Neural cell (in vitro differentiated cells): Measurements from ENCODE around the gene C3orf62. TPM values are rescaled to one million over a fixed set of nuclear protein-coding genes. Genes with fewer than 3 reads are reported as not detected.

Experiments
- H2AFZ ChIP-seq: fragments of 200-600, 300-800 bp; sonication (generic), shearing (Covaris generic); 2 replicates; pipeline ENCODE4 v1.6.0; 2014; ENCODE audit warnings: low read depth, mild to moderate bottlenecking, antibody characterized with exemption, low read length, moderate library complexity
- H3F3A ChIP-seq: fragments of 200-600 bp; shearing (Covaris generic); 2 replicates; pipeline ENCODE4 v1.6.1; 2016; ENCODE audit warnings: mild to moderate bottlenecking, moderate library complexity, mixed read lengths, antibody characterized with exemption, low read length; ENCODE audit not compliant: insufficient read depth, poor library complexity, severe bottlenecking
- H3K27ac ChIP-seq: fragments of 200-600, 300-800 bp; sonication (generic), shearing (Covaris generic); 2 replicates; pipeline ENCODE4 v1.5.1; 2014; ENCODE audit warnings: mild to moderate bottlenecking, low read length, moderate library complexity
- H3K27me3 ChIP-seq: fragments of 300-800, 200-600 bp; sonication (generic), shearing (Covaris generic); 2 replicates; pipeline ENCODE4 v1.6.0; 2014; ENCODE audit warnings: mild to moderate bottlenecking, low read depth, low read length, moderate library complexity; ENCODE audit not compliant: insufficient read depth
- H3K36me3 ChIP-seq: fragments of 300-800, 200-600 bp; sonication (generic), shearing (Covaris generic); 2 replicates; pipeline ENCODE4 v1.5.1; 2014; ENCODE audit warnings: mild to moderate bottlenecking, antibody characterized with exemption, low read length, moderate library complexity; ENCODE audit not compliant: insufficient read depth
- H3K4me2 ChIP-seq: fragments of 300-800, 200-600 bp; sonication (generic), shearing (Covaris generic); 2 replicates; pipeline ENCODE4 v1.6.0; 2014; ENCODE audit warnings: mild to moderate bottlenecking, low read length
- H3K4me3 ChIP-seq: fragments of 300-800, 200-600 bp; sonication (generic), shearing (Covaris generic); 2 replicates; pipeline ENCODE4 v1.5.1; 2014; ENCODE audit warnings: mild to moderate bottlenecking, low read length, moderate library complexity
- H3K79me2 ChIP-seq: fragments of 200-600 bp; shearing (Covaris generic); replicated peaks from 2 replicates; pipeline ENCODE4 v1.6.0; 2014; ENCODE audit warnings: mild to moderate bottlenecking, low read length, moderate library complexity; ENCODE audit not compliant: insufficient read depth
- H3K9ac ChIP-seq: fragments of 300-800, 200-600 bp; sonication (generic), shearing (Covaris generic); 2 replicates; pipeline ENCODE4 v1.6.1; 2016; ENCODE audit warnings: mild to moderate bottlenecking, low read length, mixed read lengths
- H3K9me2 ChIP-seq: fragments of 200-600 bp; shearing (Covaris generic); 2 replicates; pipeline ENCODE4 v1.6.1; 2016; ENCODE audit warnings: mild to moderate bottlenecking, low read length, mixed read lengths; ENCODE audit not compliant: insufficient read depth
- H3K9me3 ChIP-seq: fragments of 200-600, 300-800 bp; sonication (generic), shearing (Covaris generic); 2 replicates; pipeline ENCODE4 v1.6.1; 2016; ENCODE audit warnings: mild to moderate bottlenecking, mixed run types, low read length, moderate library complexity, mixed read lengths
- H4K20me1 ChIP-seq: fragments of 200-600 bp; shearing (Covaris generic); 2 replicates; pipeline ENCODE4 v1.6.1; 2016; ENCODE audit warnings: mild to moderate bottlenecking, mixed run types; ENCODE audit not compliant: insufficient read depth
- EP300 ChIP-seq: fragments of 450-650 bp; conservative IDR thresholded peaks from 2 replicates; pipeline ENCODE4 v1.6.1; 2014; ENCODE audit warnings: antibody characterized with exemption, mild to moderate bottlenecking, moderate library complexity; ENCODE audit not compliant: poor library complexity, severe bottlenecking
- EZH2 ChIP-seq: fragments of 200-600, 300-800 bp; shearing (Covaris generic), sonication (generic); IDR thresholded peaks from 2 replicates; pipeline ENCODE4 v1.6.1; 2014; ENCODE audit warnings: antibody characterized with exemption, low read length, borderline replicate concordance, mild to moderate bottlenecking; ENCODE audit not compliant: insufficient read depth, poor library complexity, severe bottlenecking
- MXI1 ChIP-seq: fragments of 450-650 bp; conservative IDR thresholded peaks from 2 replicates; pipeline ENCODE4 v1.6.1; 2014; ENCODE audit warnings: antibody characterized with exemption, mild to moderate bottlenecking; ENCODE audit not compliant: poor library complexity, severe bottlenecking
- POLR2AphosphoS5 ChIP-seq: IDR thresholded peaks from 2 replicates; pipeline ENCODE4 v1.6.1; 2012
- RAD21 ChIP-seq: fragments of 450-650 bp; conservative IDR thresholded peaks from 2 replicates; pipeline ENCODE4 v1.6.1; 2014; ENCODE audit warnings: antibody characterized with exemption, mild to moderate bottlenecking, moderate library complexity
- SMC3 ChIP-seq: fragments of 450-650 bp; conservative IDR thresholded peaks from 2 replicates; pipeline ENCODE4 v1.6.1; 2014; ENCODE audit warnings: antibody characterized with exemption, mild to moderate bottlenecking, moderate library complexity; ENCODE audit not compliant: poor library complexity
- TAF1 ChIP-seq: IDR thresholded peaks from 2 replicates; pipeline ENCODE4 v1.6.1; 2012; ENCODE audit warnings: low read depth
- polyA plus RNA-seq: library from polyadenylated mRNA; depleted of rRNA; stranded (reverse); fragments of >200 nt; gene quantifications from 2 replicates; pipeline ENCODE4 v1.2.3, GENCODE V29; 2014
- TF ChIP-seq, protein P1 (sequence below): IDR thresholded peaks from 2 replicates; pipeline ENCODE4 v1.6.1; 2012; ENCODE audit warnings: borderline replicate concordance
- TF ChIP-seq, protein P2 (sequence below): fragments of 450-650 bp; IDR thresholded peaks from 2 replicates; pipeline ENCODE4 v1.5.1; 2014; ENCODE audit warnings: antibody characterized with exemption, mild to moderate bottlenecking, moderate library complexity; ENCODE audit not compliant: poor library complexity, severe bottlenecking

Gene C3orf62
- polyA plus RNA-seq, 1 donor from 2014 or later = 15.6 TPM

DNA sequence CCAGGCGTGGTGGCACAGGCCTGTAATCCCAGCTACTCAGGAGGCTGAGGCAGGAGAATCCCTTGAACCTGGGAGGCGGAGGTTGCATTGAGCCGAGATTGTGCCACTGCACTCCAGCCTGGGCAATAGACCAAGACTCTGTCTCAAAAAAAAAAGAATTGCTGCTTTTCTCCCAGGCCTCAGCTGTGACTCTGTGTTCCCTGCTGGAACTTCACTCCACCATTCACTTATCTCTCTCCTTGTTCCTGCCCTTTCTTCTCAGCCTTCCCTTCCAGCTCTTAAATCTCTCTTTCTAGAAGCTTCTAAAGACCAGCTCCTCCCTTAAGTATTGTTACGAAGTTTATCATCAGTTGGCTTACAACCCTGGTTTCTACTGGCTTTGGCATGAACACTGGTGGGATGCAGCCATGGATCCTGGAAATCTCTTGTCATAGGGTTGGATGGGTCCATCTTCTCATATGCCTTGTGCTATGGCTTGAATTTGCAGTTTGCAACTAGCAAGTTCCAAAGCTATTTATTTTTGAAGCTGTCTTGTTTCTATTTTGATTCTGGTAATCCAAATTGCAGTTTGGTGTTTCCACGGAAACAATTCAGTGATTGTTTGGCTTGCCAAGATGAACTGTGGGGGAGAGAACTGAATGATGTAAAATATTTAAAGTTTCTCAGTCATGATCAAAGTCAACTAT is 10.5 kb downstream of the C3orf62 start:
- H4K20me1 ChIP-seq = no peaks in the 10 kb centered on the region
- H3K36me3 ChIP-seq = no peaks in the 10 kb centered on the region
- H3K4me3 ChIP-seq = no peak overlapping the region
- H3K4me2 ChIP-seq = no peak overlapping the region
- no peaks in the 10 kb centered on the region for H3K9me3 ChIP-seq
- H3K27me3 ChIP-seq = no peaks in the 10 kb centered on the region
- H3K9ac ChIP-seq = no peak overlapping the region
- no peaks in the 10 kb centered on the region for H3K9me2 ChIP-seq
- TF ChIP-seq RAD21 = no peak
- TF ChIP-seq POLR2AphosphoS5 = no peak
- TF ChIP-seq EP300 = no peak
- no peak for TF ChIP-seq SMC3
- no peak for TF ChIP-seq EZH2
- no peak overlapping the region for H3K27ac ChIP-seq
- H2AFZ ChIP-seq = no peak overlapping the region
- H3K79me2 ChIP-seq = no peaks in the 10 kb centered on the region
- H3F3A ChIP-seq = no peaks in the 10 kb centered on the region

DNA sequence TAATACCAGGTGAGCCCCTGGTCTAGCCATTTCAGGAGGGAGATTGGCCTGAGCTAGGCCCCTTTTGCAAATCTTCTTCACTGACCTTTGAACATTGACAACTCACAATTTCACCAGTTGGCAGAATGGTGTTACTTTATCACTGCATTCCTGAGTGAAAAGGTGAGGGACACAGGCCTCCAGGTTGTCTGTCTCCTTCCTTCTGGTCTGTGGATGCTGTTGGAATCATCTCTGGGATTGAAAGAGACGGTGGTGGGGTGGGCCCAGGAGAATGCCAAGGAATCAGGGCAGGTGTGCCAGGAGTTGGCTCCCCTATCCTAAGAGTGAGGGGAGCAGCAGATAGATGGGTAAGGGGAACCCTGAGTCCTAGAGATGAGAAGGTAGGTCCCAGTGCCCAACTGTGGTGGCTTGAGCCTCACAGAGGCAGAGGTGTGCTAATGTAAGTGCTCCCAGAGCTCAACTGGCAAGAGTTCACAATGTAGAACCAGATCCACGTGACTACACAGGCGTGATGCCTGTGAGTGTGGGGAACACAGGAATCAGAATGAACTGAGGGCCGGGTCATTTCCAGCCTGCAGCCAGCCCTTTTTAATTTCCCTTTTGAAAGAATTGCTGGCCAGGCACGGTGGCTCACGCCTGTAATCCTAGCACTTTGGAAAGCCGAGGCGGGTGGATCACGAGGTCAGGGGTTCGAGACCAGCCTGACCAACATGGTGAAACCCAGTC is 11.2 kb downstream of the C3orf62 start:
- H3K27ac ChIP-seq = no peak overlapping the region
- H3K9ac ChIP-seq = no peak overlapping the region
- no peaks in the 10 kb centered on the region for H3K9me2 ChIP-seq
- no peak overlapping the region for H3K4me2 ChIP-seq
- no peak overlapping the region for H3K4me3 ChIP-seq
- H3F3A ChIP-seq = no peaks in the 10 kb centered on the region
- H3K9me3 ChIP-seq = no peaks in the 10 kb centered on the region
- no peaks in the 10 kb centered on the region for H3K36me3 ChIP-seq
- no peaks in the 10 kb centered on the region for H3K27me3 ChIP-seq
- H2AFZ ChIP-seq = no peak overlapping the region
- H4K20me1 ChIP-seq = no peaks in the 10 kb centered on the region
- TF ChIP-seq EZH2 (no peak), POLR2AphosphoS5 (no peak), EP300 (no peak), SMC3 (no peak), RAD21 (no peak), TAF1 (no peak), MXI1 (no peak)
- TF ChIP-seq, protein P1, sequence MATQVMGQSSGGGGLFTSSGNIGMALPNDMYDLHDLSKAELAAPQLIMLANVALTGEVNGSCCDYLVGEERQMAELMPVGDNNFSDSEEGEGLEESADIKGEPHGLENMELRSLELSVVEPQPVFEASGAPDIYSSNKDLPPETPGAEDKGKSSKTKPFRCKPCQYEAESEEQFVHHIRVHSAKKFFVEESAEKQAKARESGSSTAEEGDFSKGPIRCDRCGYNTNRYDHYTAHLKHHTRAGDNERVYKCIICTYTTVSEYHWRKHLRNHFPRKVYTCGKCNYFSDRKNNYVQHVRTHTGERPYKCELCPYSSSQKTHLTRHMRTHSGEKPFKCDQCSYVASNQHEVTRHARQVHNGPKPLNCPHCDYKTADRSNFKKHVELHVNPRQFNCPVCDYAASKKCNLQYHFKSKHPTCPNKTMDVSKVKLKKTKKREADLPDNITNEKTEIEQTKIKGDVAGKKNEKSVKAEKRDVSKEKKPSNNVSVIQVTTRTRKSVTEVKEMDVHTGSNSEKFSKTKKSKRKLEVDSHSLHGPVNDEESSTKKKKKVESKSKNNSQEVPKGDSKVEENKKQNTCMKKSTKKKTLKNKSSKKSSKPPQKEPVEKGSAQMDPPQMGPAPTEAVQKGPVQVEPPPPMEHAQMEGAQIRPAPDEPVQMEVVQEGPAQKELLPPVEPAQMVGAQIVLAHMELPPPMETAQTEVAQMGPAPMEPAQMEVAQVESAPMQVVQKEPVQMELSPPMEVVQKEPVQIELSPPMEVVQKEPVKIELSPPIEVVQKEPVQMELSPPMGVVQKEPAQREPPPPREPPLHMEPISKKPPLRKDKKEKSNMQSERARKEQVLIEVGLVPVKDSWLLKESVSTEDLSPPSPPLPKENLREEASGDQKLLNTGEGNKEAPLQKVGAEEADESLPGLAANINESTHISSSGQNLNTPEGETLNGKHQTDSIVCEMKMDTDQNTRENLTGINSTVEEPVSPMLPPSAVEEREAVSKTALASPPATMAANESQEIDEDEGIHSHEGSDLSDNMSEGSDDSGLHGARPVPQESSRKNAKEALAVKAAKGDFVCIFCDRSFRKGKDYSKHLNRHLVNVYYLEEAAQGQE = no peak
- TF ChIP-seq, protein P2, sequence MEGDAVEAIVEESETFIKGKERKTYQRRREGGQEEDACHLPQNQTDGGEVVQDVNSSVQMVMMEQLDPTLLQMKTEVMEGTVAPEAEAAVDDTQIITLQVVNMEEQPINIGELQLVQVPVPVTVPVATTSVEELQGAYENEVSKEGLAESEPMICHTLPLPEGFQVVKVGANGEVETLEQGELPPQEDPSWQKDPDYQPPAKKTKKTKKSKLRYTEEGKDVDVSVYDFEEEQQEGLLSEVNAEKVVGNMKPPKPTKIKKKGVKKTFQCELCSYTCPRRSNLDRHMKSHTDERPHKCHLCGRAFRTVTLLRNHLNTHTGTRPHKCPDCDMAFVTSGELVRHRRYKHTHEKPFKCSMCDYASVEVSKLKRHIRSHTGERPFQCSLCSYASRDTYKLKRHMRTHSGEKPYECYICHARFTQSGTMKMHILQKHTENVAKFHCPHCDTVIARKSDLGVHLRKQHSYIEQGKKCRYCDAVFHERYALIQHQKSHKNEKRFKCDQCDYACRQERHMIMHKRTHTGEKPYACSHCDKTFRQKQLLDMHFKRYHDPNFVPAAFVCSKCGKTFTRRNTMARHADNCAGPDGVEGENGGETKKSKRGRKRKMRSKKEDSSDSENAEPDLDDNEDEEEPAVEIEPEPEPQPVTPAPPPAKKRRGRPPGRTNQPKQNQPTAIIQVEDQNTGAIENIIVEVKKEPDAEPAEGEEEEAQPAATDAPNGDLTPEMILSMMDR = no peak
- no peaks in the 10 kb centered on the region for H3K79me2 ChIP-seq
